Left lobe of liver (tissue), 1 donor: Measurements from ENCODE around the gene HSFX2. TPM values are rescaled to one million over a fixed set of nuclear protein-coding genes. Genes with fewer than 3 reads are reported as not detected.

Experiments used
- total RNA-seq: library from RNA; stranded (reverse); gene quantifications from one replicate; pipeline ENCODE4 v1.2.1, GENCODE V29; 2021
- donor health status: DM: no; HTN: yes; CAD: no.

The HSFX2 gene
- total RNA-seq, 1 donor from 2014 or later = not detected

Other genes with a start within 250 kb of the HSFX2 start
- 16.3 TPM for gene IDS, start 90.0 kb downstream of the HSFX2 start, total RNA-seq
- 13.5 TPM for gene EOLA1, start 54.3 kb downstream of the HSFX2 start, total RNA-seq
- not detected for gene HSFX3, start 45.4 kb downstream of the HSFX2 start, total RNA-seq
- not detected for gene MAGEA9B, start 7.9 kb downstream of the HSFX2 start, total RNA-seq
- 8.1 TPM for gene TMEM185A, start 36.5 kb upstream of the HSFX2 start, total RNA-seq
- not detected for gene MAGEA11, start 116.7 kb upstream of the HSFX2 start, total RNA-seq
- gene HSFX1, start 178.8 kb upstream of the HSFX2 start, total RNA-seq = 0.78 TPM
- gene MAGEA9, start 186.6 kb upstream of the HSFX2 start, total RNA-seq = not detected